H1 (cell line): ENCODE data around the gene PCNX4. TPM values are rescaled to one million over a fixed set of nuclear protein-coding genes. Genes with fewer than 3 reads are reported as not detected.

Source experiments
- CTCF ChIA-PET: fragments of 300-600 bp; sonication (Branson Sonifier 250); formaldehyde crosslinking; loops from one replicate; lab custom pipeline; 2021; ENCODE audit not compliant: partially characterized antibody; lab: Charles Lee
- POLR2A ChIA-PET: fragments of 300-600 bp; sonication (Branson Sonifier 250); formaldehyde crosslinking; loops from one replicate; lab custom pipeline; 2021; ENCODE audit warnings: inconsistent platforms; ENCODE audit not compliant: partially characterized antibody; lab: Charles Lee
- DNase-seq, 2 experiments: peaks; one replicate each; pipeline versions ENCODE4 v3.0.0 to v3.0.0-alpha.2; 2010 to 2022; ENCODE audit warnings: low spot score in 2 of 2, low read depth in 1 of 2, mixed read lengths in 1 of 2
- FAIRE-seq: peaks from 2 replicates; lab custom pipeline; 2011; peaks lifted over from hg19 to GRCh38; lab: Jason Lieb, UNC
- H2AFZ ChIP-seq: 2 replicates; pipeline ENCODE4 v1.8.1; 2012; ENCODE audit warnings: low read length, inconsistent platforms
- H2AK5ac ChIP-seq: 2 replicates; pipeline ENCODE4 v1.6.1; 2013; ENCODE audit warnings: low read depth, low read length
- H2BK120ac ChIP-seq: replicated peaks from 2 replicates; pipeline ENCODE3; 2013; ENCODE audit warnings: low read depth, low read length, inconsistent platforms
- H2BK12ac ChIP-seq: 2 replicates; pipeline ENCODE4 v1.6.1; 2013; ENCODE audit warnings: low read depth, low read length
- H2BK15ac ChIP-seq: 2 replicates; pipeline ENCODE4 v1.6.1; 2013; ENCODE audit warnings: low read length
- H2BK20ac ChIP-seq: 2 replicates; pipeline ENCODE4 v1.6.1; 2013; ENCODE audit warnings: low read length
- H2BK5ac ChIP-seq: 2 replicates; pipeline ENCODE4 v1.6.1; 2013; ENCODE audit warnings: low read depth, low read length
- H3K14ac ChIP-seq: 2 replicates; pipeline ENCODE4 v1.6.1; 2013; ENCODE audit warnings: inconsistent platforms; ENCODE audit not compliant: insufficient read length
- H3K18ac ChIP-seq: 2 replicates; pipeline ENCODE4 v1.6.1; 2013; ENCODE audit warnings: low read length; ENCODE audit errors: extremely low read depth
- H3K23ac ChIP-seq: 2 replicates; pipeline ENCODE4 v1.6.1; 2013; ENCODE audit warnings: inconsistent platforms; ENCODE audit not compliant: insufficient read length
- H3K23me2 ChIP-seq: 2 replicates; pipeline ENCODE4 v1.6.1; 2013; ENCODE audit warnings: low read depth, low read length
- H3K27ac ChIP-seq: 2 replicates; pipeline ENCODE4 v1.6.1; 2011; ENCODE audit warnings: low read depth, low read length, inconsistent platforms
- H3K27me3 ChIP-seq, 4 experiments: replicated peaks in 1 of 4; 1 replicate in 1 of 4; 2 replicates in 3 of 4; pipeline versions ENCODE4 v1.6.1 to v1.8.1; 2011 to 2013; ENCODE audit warnings: low read length in 3 of 4, mild to moderate bottlenecking in 3 of 4, inconsistent platforms in 2 of 4, mixed read lengths in 2 of 4, moderate library complexity in 1 of 4; ENCODE audit not compliant: control insufficient read depth in 3 of 4, insufficient read depth in 3 of 4; ENCODE audit errors: extremely low read depth in 1 of 4
- H3K36me3 ChIP-seq, 4 experiments: 2 replicates each; pipeline versions ENCODE4 v1.6.1 to v1.8.1; 2011 to 2013; ENCODE audit warnings: mild to moderate bottlenecking in 4 of 4, low read length in 3 of 4, moderate library complexity in 2 of 4, control low read depth in 1 of 4, inconsistent platforms in 1 of 4; ENCODE audit not compliant: insufficient read depth in 4 of 4, control insufficient read depth in 2 of 4
- H3K4ac ChIP-seq: replicated peaks from 2 replicates; pipeline ENCODE3; 2013; ENCODE audit warnings: low read length, low read depth, mixed read lengths, inconsistent platforms; ENCODE audit not compliant: insufficient read length
- H3K4me1 ChIP-seq, 4 experiments: replicated peaks in 1 of 4; 1 replicate in 1 of 4; 2 replicates in 3 of 4; pipeline versions ENCODE4 v1.6.1 to v1.8.1; 2011 to 2013; ENCODE audit warnings: low read length in 3 of 4, inconsistent platforms in 2 of 4, mixed read lengths in 1 of 4; ENCODE audit not compliant: insufficient read depth in 4 of 4, control insufficient read depth in 3 of 4
- H3K4me2 ChIP-seq, 2 experiments: 2 replicates each; pipeline versions ENCODE4 v1.6.1 to v1.8.1; 2011 to 2013; ENCODE audit warnings: low read depth in 2 of 2, low read length in 2 of 2, control low read depth in 1 of 2, inconsistent platforms in 1 of 2, mild to moderate bottlenecking in 1 of 2; ENCODE audit not compliant: insufficient read depth in 1 of 2
- H3K4me3 ChIP-seq, 4 experiments: fragments of 200-600, 300-600 bp in 1 of 4; sonication (generic), shearing (Covaris generic), sonication (Bioruptor Twin) in 1 of 4; 2 replicates each; pipeline versions ENCODE4 v1.5.1 to v1.8.1; 2011 to 2016; ENCODE audit warnings: low read length in 4 of 4, low read depth in 3 of 4, control low read depth in 2 of 4, inconsistent platforms in 2 of 4, mild to moderate bottlenecking in 2 of 4, mixed read lengths in 1 of 4, moderate library complexity in 1 of 4; ENCODE audit not compliant: insufficient read depth in 2 of 4; ENCODE audit errors: extremely low read depth in 1 of 4
- H3K56ac ChIP-seq: replicated peaks from 2 replicates; pipeline ENCODE3; 2013; ENCODE audit warnings: low read depth, mild to moderate bottlenecking, mixed read lengths, low read length, inconsistent platforms; ENCODE audit not compliant: insufficient read length
- H3K79me1 ChIP-seq: 2 replicates; pipeline ENCODE4 v1.6.1; 2013; ENCODE audit warnings: low read depth, low read length, control low read depth
- H3K79me2 ChIP-seq, 2 experiments: 2 replicates each; pipeline versions ENCODE4 v1.6.1 to v1.8.1; 2012 to 2013; ENCODE audit warnings: low read length in 2 of 2, mild to moderate bottlenecking in 2 of 2, inconsistent platforms in 1 of 2; ENCODE audit not compliant: insufficient read depth in 2 of 2, control insufficient read depth in 1 of 2
- H3K9ac ChIP-seq, 4 experiments: replicated peaks in 1 of 4; 1 replicate in 1 of 4; 2 replicates in 3 of 4; pipeline versions ENCODE4 v1.6.1 to v1.8.1; 2011 to 2013; ENCODE audit warnings: low read depth in 3 of 4, low read length in 3 of 4, control low read depth in 2 of 4, mild to moderate bottlenecking in 2 of 4, moderate library complexity in 2 of 4, inconsistent platforms in 1 of 4; ENCODE audit errors: extremely low read depth in 1 of 4
- H3K9me3 ChIP-seq, 2 experiments: 2 replicates each; pipeline versions ENCODE4 v1.6.1 to v1.8.1; 2012 to 2013; ENCODE audit warnings: mild to moderate bottlenecking in 2 of 2, moderate library complexity in 2 of 2, control low read depth in 1 of 2, inconsistent platforms in 1 of 2, low read depth in 1 of 2, low read length in 1 of 2, mixed read lengths in 1 of 2; ENCODE audit not compliant: insufficient read depth in 2 of 2
- H4K20me1 ChIP-seq, 2 experiments: replicated peaks in 1 of 2; 2 replicates each; pipeline versions ENCODE3 to v1.8.1; 2011 to 2013; ENCODE audit warnings: inconsistent platforms in 2 of 2, low read length in 2 of 2, mild to moderate bottlenecking in 1 of 2; ENCODE audit not compliant: insufficient read depth in 2 of 2, control insufficient read depth in 1 of 2
- H4K5ac ChIP-seq: 2 replicates; pipeline ENCODE4 v1.6.1; 2013; ENCODE audit warnings: low read length, low read depth, mixed read lengths, inconsistent platforms; ENCODE audit not compliant: insufficient read length
- H4K8ac ChIP-seq: 2 replicates; pipeline ENCODE4 v1.8.0; 2013; ENCODE audit warnings: mild to moderate bottlenecking, moderate library complexity, low read length, inconsistent platforms; ENCODE audit not compliant: insufficient read depth; ENCODE audit errors: extremely low read depth
- H4K91ac ChIP-seq: replicated peaks from 2 replicates; pipeline ENCODE3; 2013; ENCODE audit warnings: low read length, mixed read lengths, inconsistent platforms; ENCODE audit not compliant: insufficient read length
- GABPA ChIP-seq: IDR thresholded peaks from 2 replicates; pipeline ENCODE4 v1.6.1; 2011; ENCODE audit warnings: mild to moderate bottlenecking, low read length, moderate library complexity, borderline replicate concordance; ENCODE audit not compliant: insufficient read depth
- JUN ChIP-seq: IDR thresholded peaks from 2 replicates; pipeline ENCODE4 v1.6.1; 2011; ENCODE audit warnings: low read depth, mild to moderate bottlenecking, improper control_type of control experiment, low read length
- POLR2A ChIP-seq, 2 experiments: IDR thresholded peaks; 1 replicate in 1 of 2; 2 replicates in 1 of 2; pipeline ENCODE4 v1.6.1; 2011; ENCODE audit warnings: low read depth in 2 of 2, low read length in 2 of 2, mild to moderate bottlenecking in 2 of 2; ENCODE audit errors: control extremely low read depth in 1 of 2
- RAD21 ChIP-seq, 2 experiments: IDR thresholded peaks in 1 of 2; conservative IDR thresholded peaks in 1 of 2; 2 replicates each; pipeline ENCODE4 v1.6.1; 2011; ENCODE audit warnings: low read depth in 2 of 2, low read length in 2 of 2, improper control_type of control experiment in 1 of 2, inconsistent platforms in 1 of 2, mild to moderate bottlenecking in 1 of 2, moderate library complexity in 1 of 2
- SIX5 ChIP-seq: IDR thresholded peaks from 2 replicates; pipeline ENCODE4 v1.6.1; 2011; ENCODE audit warnings: mild to moderate bottlenecking, low read depth, low read length
- SRF ChIP-seq: IDR thresholded peaks from 2 replicates; pipeline ENCODE4 v1.6.1; 2011; ENCODE audit warnings: mild to moderate bottlenecking, low read depth, low read length, moderate library complexity
- SUZ12 ChIP-seq: fragments of 200-600 bp; sonication (generic); IDR thresholded peaks from 2 replicates; pipeline ENCODE4 v1.6.1; 2012; ENCODE audit warnings: mild to moderate bottlenecking, inconsistent platforms, low read length, moderate library complexity, mixed read lengths
- TAF1 ChIP-seq: IDR thresholded peaks from 2 replicates; pipeline ENCODE4 v1.6.1; 2011; ENCODE audit warnings: mild to moderate bottlenecking, low read depth, low read length
- WGBS, 2 experiments: shearing (Covaris generic) in 1 of 2; methylation state at CpG; one replicate each; pipeline versions ENCODE4 v1.1.6 to v1.1.7; 2013 to 2015; ENCODE audit warnings: low lambda C conversion rate in 2 of 2, mixed read lengths in 2 of 2, inconsistent platforms in 1 of 2, low coverage in 1 of 2, missing lambda C conversion rate in 1 of 2; ENCODE audit not compliant: insufficient replicate concordance in 2 of 2, insufficient coverage in 1 of 2, insufficient read length in 1 of 2; ENCODE audit errors: extremely low coverage in 1 of 2, missing lambda C conversion rate in 1 of 2; 5-methylcytosine and 5-hydroxymethylcytosine counted together
- polyA plus RNA-seq, 7 experiments: library from polyadenylated mRNA; depleted of rRNA in 3 of 7; stranded (reverse) in 5 of 7; unstranded in 2 of 7; fragments of >200 nt in 5 of 7; fragments of 200-250 nt in 2 of 7; gene quantifications; 1 replicate in 5 of 7; 2 replicates in 1 of 7; 4 replicates in 1 of 7; pipeline versions ENCODE4 v1.2.1 to v1.2.3, GENCODE V29; 2011 to 2013; ENCODE audit warnings: missing spikeins in 2 of 7, mixed read lengths in 2 of 7
- total RNA-seq: library from RNA; stranded (reverse); fragmentation: NEBNext Ultra II Directional; extraction: Animal tissue kit (Norgen Biotek cat#: 25700); gene quantifications from 2 replicates; pipeline ENCODE4 v1.2.1, GENCODE V29; 2021
- TF ChIP-seq, protein P1 (sequence below): IDR thresholded peaks from 2 replicates; pipeline ENCODE4 v1.6.1; 2011; ENCODE audit warnings: low read depth, mild to moderate bottlenecking, low read length; ENCODE audit not compliant: insufficient read depth
- TF ChIP-seq, protein P2 (sequence below): IDR thresholded peaks from 2 replicates; pipeline ENCODE4 v1.6.1; 2012; ENCODE audit warnings: inconsistent platforms
- TF ChIP-seq, protein P3 (sequence below), 3 experiments: IDR thresholded peaks; 1 replicate in 2 of 3; 2 replicates in 1 of 3; pipeline versions ENCODE4 v1.5.1 to v1.6.1; 2011; ENCODE audit warnings: low read length in 3 of 3, mild to moderate bottlenecking in 3 of 3, inconsistent platforms in 2 of 3, low read depth in 1 of 3, moderate library complexity in 1 of 3; ENCODE audit not compliant: insufficient read depth in 1 of 3; ENCODE audit errors: control extremely low read depth in 1 of 3

PCNX4 gene
- total and polyA plus RNA-seq, 2 of the 8 experiments (the other 6 are each of a cell fraction or from before 2014, with no cell fraction given): 28.4 to 35.5 TPM

DNA sequence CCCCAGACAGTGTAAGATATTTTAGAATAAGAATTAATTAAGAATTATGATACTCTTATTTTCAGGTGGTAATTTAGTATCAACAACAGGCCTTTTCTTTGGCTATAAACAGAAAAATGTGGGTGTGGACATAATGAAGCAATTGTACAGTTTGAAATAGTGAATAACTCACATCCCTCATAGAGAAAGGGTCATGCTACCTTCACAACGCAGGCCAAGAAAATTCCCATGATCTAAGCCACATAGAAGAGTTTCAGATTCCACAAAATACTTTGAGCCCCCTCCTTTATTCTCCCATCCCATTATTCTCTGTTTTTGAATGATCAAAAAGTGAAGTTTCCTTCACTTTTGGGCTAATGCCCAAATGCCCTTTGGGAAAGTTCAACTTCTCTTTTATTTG lies 97.0 kb downstream of the PCNX4 start:
- Histone ChIP-seq H3K56ac (no peak overlapping the region), H3K18ac (no peak overlapping the region), H3K23ac (no peak overlapping the region), H2BK5ac (no peak overlapping the region), H3K4me2 (no peak overlapping the region), H3K4ac (no peak overlapping the region), H2AK5ac (no peak overlapping the region), H3K27ac (no peak overlapping the region), H4K20me1 (no peaks in the 10 kb centered on the region), H2AFZ (no peak overlapping the region), H4K8ac (no peak overlapping the region), H3K9ac (no peak overlapping the region), H3K27me3 (no peaks in the 10 kb centered on the region), H3K9me3 (no peaks in the 10 kb centered on the region), H2BK120ac (no peak overlapping the region), H2BK20ac (no peak overlapping the region), H3K4me1 (peaks cover 0 to 3% (median 0%) of the 10 kb centered on the region in 4 experiments; a peak in 1 of 7 replicates), H3K14ac (no peak overlapping the region), H3K79me1 (no peaks in the 10 kb centered on the region), H3K23me2 (no peaks in the 10 kb centered on the region), H3K36me3 (no peaks in the 10 kb centered on the region), H3K4me3 (no peak overlapping the region), H2BK12ac (no peak overlapping the region), H4K5ac (no peak overlapping the region), H4K91ac (no peak overlapping the region), H3K79me2 (no peaks in the 10 kb centered on the region), H2BK15ac (no peak overlapping the region)
- WGBS, 2 experiments: 81% methylated on average over 1 of the region's 1 CpG; no CpG with 5 or more reads in 1 of the 2 experiments
- ChIA-PET CTCF (interaction anchor here (1.1 kb wide), 1 partner anchor 161 kb away, joined by 3 read pairs; no protein-coding TSS in a partner anchor), POLR2A (no interaction called here)
- FAIRE-seq (no peak), DNase-seq (no peak)
- TF ChIP-seq POLR2A (IDR thresholded peaks at IDR 0.05; ENCODE audit: control extremely low read depth in 1 of 2, low read depth in 2 of 2, low read length in 2 of 2): no peak
- TF ChIP-seq, protein P1, sequence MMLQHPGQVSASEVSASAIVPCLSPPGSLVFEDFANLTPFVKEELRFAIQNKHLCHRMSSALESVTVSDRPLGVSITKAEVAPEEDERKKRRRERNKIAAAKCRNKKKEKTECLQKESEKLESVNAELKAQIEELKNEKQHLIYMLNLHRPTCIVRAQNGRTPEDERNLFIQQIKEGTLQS: no peak
- no peak for TF ChIP-seq RAD21 (IDR thresholded peaks at IDR 0.05 in 1 of 2, conservative IDR thresholded peaks at IDR 0.05 in 1 of 2; ENCODE audit: low read depth in 2 of 2, low read length in 2 of 2)
- TF ChIP-seq TAF1: no peak
- no peak for TF ChIP-seq SUZ12
- TF ChIP-seq, protein P2, sequence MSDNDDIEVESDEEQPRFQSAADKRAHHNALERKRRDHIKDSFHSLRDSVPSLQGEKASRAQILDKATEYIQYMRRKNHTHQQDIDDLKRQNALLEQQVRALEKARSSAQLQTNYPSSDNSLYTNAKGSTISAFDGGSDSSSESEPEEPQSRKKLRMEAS: no peak
- TF ChIP-seq JUN: no peak
- TF ChIP-seq SRF: no peak
- TF ChIP-seq, protein P3, sequence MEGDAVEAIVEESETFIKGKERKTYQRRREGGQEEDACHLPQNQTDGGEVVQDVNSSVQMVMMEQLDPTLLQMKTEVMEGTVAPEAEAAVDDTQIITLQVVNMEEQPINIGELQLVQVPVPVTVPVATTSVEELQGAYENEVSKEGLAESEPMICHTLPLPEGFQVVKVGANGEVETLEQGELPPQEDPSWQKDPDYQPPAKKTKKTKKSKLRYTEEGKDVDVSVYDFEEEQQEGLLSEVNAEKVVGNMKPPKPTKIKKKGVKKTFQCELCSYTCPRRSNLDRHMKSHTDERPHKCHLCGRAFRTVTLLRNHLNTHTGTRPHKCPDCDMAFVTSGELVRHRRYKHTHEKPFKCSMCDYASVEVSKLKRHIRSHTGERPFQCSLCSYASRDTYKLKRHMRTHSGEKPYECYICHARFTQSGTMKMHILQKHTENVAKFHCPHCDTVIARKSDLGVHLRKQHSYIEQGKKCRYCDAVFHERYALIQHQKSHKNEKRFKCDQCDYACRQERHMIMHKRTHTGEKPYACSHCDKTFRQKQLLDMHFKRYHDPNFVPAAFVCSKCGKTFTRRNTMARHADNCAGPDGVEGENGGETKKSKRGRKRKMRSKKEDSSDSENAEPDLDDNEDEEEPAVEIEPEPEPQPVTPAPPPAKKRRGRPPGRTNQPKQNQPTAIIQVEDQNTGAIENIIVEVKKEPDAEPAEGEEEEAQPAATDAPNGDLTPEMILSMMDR (IDR thresholded peaks at IDR 0.05; ENCODE audit: control extremely low read depth in 1 of 3, insufficient read depth in 1 of 3, low read depth in 1 of 3, low read length in 3 of 3): no peak
- no peak for TF ChIP-seq GABPA
- no peak for TF ChIP-seq SIX5
